PC-3 (cell line): ENCODE data around the gene PEX11G. TPM values are rescaled to one million over a fixed set of nuclear protein-coding genes. Genes with fewer than 3 reads are reported as not detected.

Source experiments
- ATAC-seq: fragments of 200-7000 bp; cut with Tn5 transposase; 2 replicates; pipeline ENCODE4 v1.9.1; 2020; ENCODE audit warnings: mild to moderate bottlenecking, moderate library complexity
- BruUV-seq: library from RNA; stranded (reverse); fragments of 400-500 nt; replicated peaks from 2 replicates; lab custom pipeline; 2021; lab: Mats Ljungman, UMichigan
- CTCF ChIA-PET: fragments of 300-600 bp; sonication (Branson Sonifier 250); formaldehyde crosslinking; loops from one replicate; lab custom pipeline; 2022; ENCODE audit warnings: antibody characterized with exemption; lab: Charles Lee
- POLR2A ChIA-PET: fragments of 300-600 bp; sonication (Branson Sonifier 250); formaldehyde crosslinking; loops from one replicate; lab custom pipeline; 2022; ENCODE audit warnings: antibody characterized with exemption; ENCODE audit not compliant: unreplicated experiment; lab: Charles Lee
- DNase-seq: peaks from one replicate; pipeline ENCODE4 v3.0.0-alpha.2; 2015
- H2AFZ ChIP-seq: fragments of 300-600 bp; sonication (generic); 2 replicates; pipeline ENCODE4 v1.6.0; 2016; ENCODE audit warnings: antibody characterized with exemption, low read length
- H3F3A ChIP-seq: fragments of 300-600 bp; sonication (generic); one replicate; pipeline ENCODE4 v1.6.0; 2017; ENCODE audit warnings: antibody characterized with exemption, low read length, control low read depth, mild to moderate bottlenecking; ENCODE audit not compliant: unreplicated experiment
- H3K27ac ChIP-seq: fragments of 300-600 bp; sonication (generic); 2 replicates; pipeline ENCODE4 v1.5.1; 2016; ENCODE audit warnings: mild to moderate bottlenecking, low read length
- H3K27me3 ChIP-seq: fragments of 300-600 bp; sonication (generic); 2 replicates; pipeline ENCODE4 v1.6.1; 2016; ENCODE audit warnings: low read length, mixed read lengths
- H3K36me3 ChIP-seq: fragments of 300-600 bp; sonication (generic); 2 replicates; pipeline ENCODE4 v1.6.1; 2016; ENCODE audit warnings: low read depth, mixed run types, low read length, mixed read lengths
- H3K4me1 ChIP-seq: fragments of 300-600 bp; sonication (generic); 2 replicates; pipeline ENCODE4 v1.5.1; 2016; ENCODE audit warnings: low read length; ENCODE audit not compliant: insufficient read depth
- H3K4me2 ChIP-seq: fragments of 300-600 bp; sonication (generic); 2 replicates; pipeline ENCODE4 v1.6.0; 2016; ENCODE audit warnings: low read length
- H3K4me3 ChIP-seq: fragments of 300-600 bp; sonication (generic); 2 replicates; pipeline ENCODE4 v1.5.1; 2016; ENCODE audit warnings: mild to moderate bottlenecking, low read length, mixed read lengths
- H3K79me2 ChIP-seq: fragments of 300-600 bp; sonication (generic); 2 replicates; pipeline ENCODE4 v1.6.1; 2017; ENCODE audit warnings: low read length, mixed read lengths
- H3K9ac ChIP-seq: fragments of 300-600 bp; sonication (generic); 2 replicates; pipeline ENCODE4 v1.6.0; 2016; ENCODE audit warnings: mild to moderate bottlenecking, low read length
- H3K9me2 ChIP-seq: fragments of 300-600 bp; sonication (generic); replicated peaks from 2 replicates; pipeline ENCODE4 v1.6.1; 2016; ENCODE audit warnings: mixed run types, low read length, mixed read lengths
- H3K9me3 ChIP-seq: fragments of 300-600 bp; sonication (generic); 2 replicates; pipeline ENCODE4 v1.6.1; 2016; ENCODE audit warnings: low read length, mixed read lengths
- H4K20me1 ChIP-seq: fragments of 300-600 bp; sonication (generic); 2 replicates; pipeline ENCODE4 v1.6.1; 2016; ENCODE audit warnings: low read length, mixed read lengths
- EZH2 ChIP-seq: fragments of 300-600 bp; sonication (generic); IDR thresholded peaks from one replicate; pipeline ENCODE4 v1.6.1; 2017; ENCODE audit warnings: antibody characterized with exemption, mild to moderate bottlenecking, low read length; ENCODE audit not compliant: unreplicated experiment
- EZH2phosphoT487 ChIP-seq: fragments of 300-600 bp; sonication (generic); IDR thresholded peaks from 2 replicates; pipeline ENCODE4 v1.6.1; 2018; ENCODE audit warnings: mild to moderate bottlenecking, antibody characterized with exemption, low read length, borderline replicate concordance
- intact Hi-C: fragments of 100-400 bp; cut with micrococcal nuclease; formaldehyde crosslinking; loops from 2 replicates; pipeline ENCODE4 v1.9.0; 2023
- total RNA-seq: library from RNA; depleted of rRNA; stranded (reverse); fragments of >200 nt; gene quantifications from 2 replicates; pipeline ENCODE4 v1.2.3, GENCODE V29; 2014
- TF ChIP-seq, protein P1 (sequence below): fragments of 300-600 bp; sonication (generic); conservative IDR thresholded peaks from 2 replicates; pipeline ENCODE4 v1.5.1; 2017; ENCODE audit warnings: antibody characterized with exemption, low read depth, mild to moderate bottlenecking, low read length

Gene PEX11G
- total RNA-seq, 1 experiment from 2014 or later = 6.6 TPM

GRCh38 chr19:7486923-7487322 is 1.9 kb downstream of the PEX11G start:
- Histone ChIP-seq H3K79me2 (no peaks in the 10 kb centered on the region), H3K27me3 (no peaks in the 10 kb centered on the region), H3K9ac (no peak overlapping the region), H4K20me1 (no peaks in the 10 kb centered on the region), H3K27ac (no peak overlapping the region), H2AFZ (no peak overlapping the region), H3K36me3 (no peaks in the 10 kb centered on the region), H3K9me3 (no peaks in the 10 kb centered on the region), H3K4me1 (peaks cover 18% of the 10 kb centered on the region), H3K4me3 (no peak overlapping the region), H3K9me2 (no peaks in the 10 kb centered on the region), H3K4me2 (no peak overlapping the region), H3F3A (no peaks in the 10 kb centered on the region)
- no peak for ATAC-seq
- intact Hi-C loops = no loop called here
- DNase-seq = no peak
- no TSS peak for BruUV-seq
- no peak for TF ChIP-seq EZH2
- TF ChIP-seq, protein P1, sequence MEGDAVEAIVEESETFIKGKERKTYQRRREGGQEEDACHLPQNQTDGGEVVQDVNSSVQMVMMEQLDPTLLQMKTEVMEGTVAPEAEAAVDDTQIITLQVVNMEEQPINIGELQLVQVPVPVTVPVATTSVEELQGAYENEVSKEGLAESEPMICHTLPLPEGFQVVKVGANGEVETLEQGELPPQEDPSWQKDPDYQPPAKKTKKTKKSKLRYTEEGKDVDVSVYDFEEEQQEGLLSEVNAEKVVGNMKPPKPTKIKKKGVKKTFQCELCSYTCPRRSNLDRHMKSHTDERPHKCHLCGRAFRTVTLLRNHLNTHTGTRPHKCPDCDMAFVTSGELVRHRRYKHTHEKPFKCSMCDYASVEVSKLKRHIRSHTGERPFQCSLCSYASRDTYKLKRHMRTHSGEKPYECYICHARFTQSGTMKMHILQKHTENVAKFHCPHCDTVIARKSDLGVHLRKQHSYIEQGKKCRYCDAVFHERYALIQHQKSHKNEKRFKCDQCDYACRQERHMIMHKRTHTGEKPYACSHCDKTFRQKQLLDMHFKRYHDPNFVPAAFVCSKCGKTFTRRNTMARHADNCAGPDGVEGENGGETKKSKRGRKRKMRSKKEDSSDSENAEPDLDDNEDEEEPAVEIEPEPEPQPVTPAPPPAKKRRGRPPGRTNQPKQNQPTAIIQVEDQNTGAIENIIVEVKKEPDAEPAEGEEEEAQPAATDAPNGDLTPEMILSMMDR = no peak
- no peak for TF ChIP-seq EZH2phosphoT487
- ChIA-PET CTCF (no interaction called here), POLR2A (no interaction called here)

DNA sequence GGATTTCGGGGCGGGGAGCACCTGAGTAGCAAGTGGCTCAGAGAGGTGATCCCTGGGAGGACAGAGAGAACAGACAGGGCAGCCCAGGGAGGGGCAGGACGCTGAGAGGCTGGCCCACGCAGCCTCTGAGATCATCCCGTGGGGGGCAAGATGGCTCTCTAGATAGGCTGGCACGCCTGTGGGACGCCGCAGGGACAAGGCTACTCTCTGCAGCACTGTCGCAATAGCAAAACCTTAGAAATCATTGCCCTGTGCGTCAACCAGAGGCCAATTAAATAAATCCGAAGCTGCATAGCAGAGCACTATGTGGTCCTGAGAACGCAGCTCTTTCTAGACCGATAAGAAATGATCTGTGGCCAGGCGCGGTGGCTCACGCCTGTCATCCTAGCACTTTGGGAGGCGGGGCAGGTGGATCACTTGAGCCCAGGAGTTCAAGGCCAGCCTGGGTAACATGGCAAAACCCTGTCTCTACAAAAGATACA is 5.1 kb downstream of the PEX11G start:
- Histone ChIP-seq H3K27me3 (no peaks in the 10 kb centered on the region), H3K4me1 (peaks cover 12% of the 10 kb centered on the region), H3K9ac (no peak overlapping the region), H4K20me1 (no peaks in the 10 kb centered on the region), H2AFZ (no peak overlapping the region), H3K27ac (no peak overlapping the region), H3K9me2 (no peaks in the 10 kb centered on the region), H3K4me3 (no peak overlapping the region), H3K79me2 (no peaks in the 10 kb centered on the region), H3K4me2 (no peak overlapping the region), H3K9me3 (no peaks in the 10 kb centered on the region), H3K36me3 (no peaks in the 10 kb centered on the region), H3F3A (no peaks in the 10 kb centered on the region)
- no TSS peak for BruUV-seq
- intact Hi-C loops = no loop called here
- POLR2A ChIA-PET = no interaction called here
- TF ChIP-seq, protein P1 = no peak
- TF ChIP-seq EZH2 (no peak), EZH2phosphoT487 (no peak)
- DNase-seq = no peak
- no peak for ATAC-seq
- CTCF ChIA-PET = no interaction called here

DNA sequence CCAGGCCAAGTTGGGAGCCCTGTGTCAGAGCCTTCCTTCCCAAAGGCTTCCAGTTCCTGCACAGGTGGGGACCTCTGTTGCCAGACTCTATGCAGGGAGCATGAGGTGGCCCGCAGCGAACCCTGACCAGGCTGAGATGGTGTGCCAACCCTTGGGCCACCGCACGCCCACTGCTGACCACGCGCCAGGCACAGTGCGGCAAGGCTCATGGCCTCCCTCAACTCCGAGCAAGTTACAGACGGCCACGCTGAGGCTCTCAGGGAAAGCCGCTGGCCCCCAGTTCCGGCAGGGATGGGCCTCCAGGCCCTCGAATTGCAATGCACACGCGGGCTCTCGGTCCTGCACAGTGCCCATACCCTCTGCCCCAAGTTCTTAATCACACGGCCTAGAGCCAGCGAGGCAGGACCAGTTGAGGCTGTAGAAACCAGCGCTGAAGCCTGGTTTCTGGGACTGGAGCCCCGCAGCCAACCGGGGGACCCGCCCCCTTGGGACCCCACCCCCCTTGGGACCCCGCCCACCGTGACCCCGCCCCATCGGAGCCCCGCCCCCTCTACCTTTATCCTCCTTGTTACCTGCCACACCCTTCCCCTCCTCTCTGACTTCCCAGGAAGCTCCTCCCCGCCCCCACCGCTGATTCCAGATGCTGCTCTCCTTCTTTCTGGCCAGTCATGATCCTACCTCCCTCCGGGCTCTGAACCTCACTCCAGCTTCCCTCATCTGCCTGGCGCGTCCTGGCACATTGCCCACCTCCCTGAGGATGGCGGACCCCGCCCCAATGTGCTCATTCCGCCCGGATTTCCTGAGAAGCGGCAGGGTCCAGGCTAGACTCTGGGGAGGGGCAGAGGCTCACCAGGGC is 6.0 kb downstream of the PEX11G start:
- ChIA-PET CTCF (no interaction called here), POLR2A (interaction anchor here (0.7 kb wide), 1 partner anchor 24 kb away, joined by 3 read pairs; no protein-coding TSS in a partner anchor)
- BruUV-seq = no TSS peak
- ATAC-seq (0 out of 2 replicates have a peak, but pooled peaks have one; percentile 16), DNase-seq (peak; percentile 57)
- Histone ChIP-seq H3K9ac (no peak overlapping the region), H3K4me1 (peaks cover 8% of the 10 kb centered on the region), H3K9me3 (no peaks in the 10 kb centered on the region), H3K27ac (peak overlapping the region; percentile 21; the same call in 1 of the 2 replicates), H4K20me1 (no peaks in the 10 kb centered on the region), H2AFZ (no peak overlapping the region), H3K4me2 (peak overlapping the region; percentile 30), H3K9me2 (no peaks in the 10 kb centered on the region), H3K36me3 (no peaks in the 10 kb centered on the region), H3F3A (no peaks in the 10 kb centered on the region), H3K4me3 (no peak overlapping the region), H3K79me2 (no peaks in the 10 kb centered on the region), H3K27me3 (no peaks in the 10 kb centered on the region)
- TF ChIP-seq, protein P1 = no peak
- TF ChIP-seq EZH2phosphoT487 = no peak
- no peak for TF ChIP-seq EZH2
- intact Hi-C loops = no loop called here
